Heart left ventricle (tissue), 13 donors: Measurements from ENCODE around the gene UGT1A6.

Experiments used
- CTCF ChIP-seq, 12 donors: fragments of 200-600 bp; sonication (generic) in 4 of 12; IDR thresholded peaks; one replicate each; pipeline versions ENCODE4 v1.5.0 to v1.8.0; 2018 to 2022; ENCODE audit warnings: antibody characterized with exemption in 12 of 12, mild to moderate bottlenecking in 5 of 12
- POLR2A ChIP-seq, 2 donors: fragments of 450-650 bp; IDR thresholded peaks; one replicate each; pipeline ENCODE4 v1.6.1; 2017; ENCODE audit warnings: antibody characterized with exemption in 2 of 2, mild to moderate bottlenecking in 2 of 2, moderate library complexity in 2 of 2
- donor health status: ischemic (EF 13 %, LVEDD 7.1; RV severe dilation, severe dysfunction).
- donor health status: DM: no; HTN: yes; CAD: no.
- donor health status: DM: no; HTN: no; CAD: no.
- donor health status: ischemic (EF 25% LVEDD 6.9; RV normal size, moderate dysfunction).
- donor health status: ischemic (EF 25% LVEDD 5.7; RV mildly dilated, moderate dysfunction).
- donor health status: ischemic (EF 35%, LVEDD 5.7; RV mildly dilated, moderate dysfunction).
- donor health status: nonischemic (EF 11% LVEDD 7.7; RV severe dilation, severe dysfunction).
- donor health status: DM: yes; HTN: yes; CAD: no.
- donor health status: PGD.
- donor health status: ischemic (EF 29% LVEDD 5.4; RV normal size, mild dysfunction).
- donor health status: nonischemic (EF 23%, LVEDD 6.1; RV moderate dilation, normal function).

DNA sequence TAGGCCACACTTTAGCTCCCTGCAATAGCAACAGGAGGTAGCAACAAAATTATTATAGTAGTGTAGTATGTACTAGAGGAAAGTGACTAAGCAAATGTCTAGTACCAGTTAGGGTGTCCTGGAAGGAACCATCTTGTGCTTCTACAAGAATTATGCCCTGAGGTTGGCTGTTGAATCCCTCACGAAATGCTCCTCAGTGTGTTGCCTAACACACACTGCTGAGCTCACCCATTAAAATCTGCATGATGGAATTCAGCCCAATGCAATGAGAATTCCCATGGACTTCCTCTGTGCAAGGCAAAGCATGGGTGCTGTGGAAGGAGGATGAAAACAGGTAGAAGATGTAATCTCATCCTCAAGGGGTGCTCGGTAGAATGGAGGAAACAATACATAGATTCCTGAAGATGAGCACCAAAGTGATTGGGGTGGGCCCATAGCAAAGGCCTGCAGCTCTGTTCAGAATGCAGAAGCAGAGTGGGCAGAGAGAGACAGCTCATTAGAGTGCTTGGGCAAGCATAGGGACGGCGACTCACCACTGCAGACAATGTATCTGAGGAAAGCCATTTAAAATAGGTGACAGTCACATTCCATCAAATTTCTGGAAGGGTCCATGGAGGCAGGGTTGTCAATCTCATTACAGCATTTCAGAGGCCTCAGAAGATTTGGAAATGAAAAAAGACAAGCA, 12.2 kb upstream of the UGT1A6 start:
- TF ChIP-seq CTCF (IDR thresholded peaks at IDR 0.05) (no peak), POLR2A (IDR thresholded peaks at IDR 0.05) (no peak)
